Omental fat pad (tissue), 4 donors: ENCODE measurements around the gene C4A. TPM values are rescaled to one million over a fixed set of nuclear protein-coding genes. Genes with fewer than 3 reads are reported as not detected.
A peak's percentile ranks its signal among the peaks of the same experiment; 100 is the strongest.
"Not testable (repeated sequence)": the region's sequence is repeated elsewhere in the genome, so short reads cannot be mapped to it uniquely, and the experiment has no call there.

ENCODE experiments used
- ATAC-seq: fragments of 150-250 bp; one replicate; pipeline ENCODE4 v1.9.1; 2016; ENCODE audit warnings: mild to moderate bottlenecking, moderate library complexity; ENCODE audit not compliant: low FRiP score
- DNase-seq: peaks from one replicate; pipeline ENCODE4 v3.0.0-alpha.2; 2019; ENCODE audit warnings: low spot score
- CTCF ChIP-seq, 3 donors: fragments of 450-650 bp; IDR thresholded peaks; one replicate each; pipeline ENCODE4 v1.5.1; 2016 to 2017; ENCODE audit warnings: antibody characterized with exemption in 3 of 3, mild to moderate bottlenecking in 3 of 3, moderate library complexity in 2 of 3
- total RNA-seq, 4 donors: library from RNA; depleted of rRNA; stranded (reverse); fragments of >200 nt; gene quantifications; one replicate each; pipeline ENCODE4 v1.1.0, GENCODE V29; 2016

Gene C4A
- total RNA-seq, result 100 to 1,000 TPM in 3 of 4 donors, 10 to 100 TPM in 1; 16.6 to 652 (median 239) TPM

DNA sequence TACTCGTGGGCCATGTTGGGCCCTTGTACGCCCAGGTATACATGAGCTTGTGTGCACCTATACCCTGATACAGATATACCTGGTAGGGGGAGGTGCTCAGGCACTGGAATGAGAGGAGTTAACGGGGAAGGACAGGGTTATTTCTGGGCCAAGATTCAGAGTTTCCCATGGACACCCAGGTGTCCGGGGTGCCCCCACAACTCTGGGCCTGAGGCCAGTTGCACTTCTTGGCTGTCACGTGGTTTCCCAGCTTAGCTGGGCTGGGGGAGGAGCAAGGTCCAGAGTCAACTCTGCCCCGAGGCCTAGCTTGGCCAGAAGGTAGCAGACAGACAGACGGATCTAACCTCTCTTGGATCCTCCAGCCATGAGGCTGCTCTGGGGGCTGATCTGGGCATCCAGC lies at the start of gene C4A:
TSS of gene C4A (plus strand) at position 314 of the 400 bp plus-strand sequence. CDS start at position 365, 51 bp downstream.
- ATAC-seq, result peak; percentile 69
- not testable (repeated sequence) for DNase-seq

- ATAC-seq, DNase-seq: not testable (repeated sequence)
Observed at GRCh38 chr6:31932137-31932536, 49.7 kb upstream of the C4A start.

- ATAC-seq (peak; percentile 35), DNase-seq (no peak)
- no peak for TF ChIP-seq CTCF (IDR thresholded peaks at IDR 0.05)
Observed at GRCh38 chr6:31933537-31933936, 48.3 kb upstream of the C4A start.

DNA sequence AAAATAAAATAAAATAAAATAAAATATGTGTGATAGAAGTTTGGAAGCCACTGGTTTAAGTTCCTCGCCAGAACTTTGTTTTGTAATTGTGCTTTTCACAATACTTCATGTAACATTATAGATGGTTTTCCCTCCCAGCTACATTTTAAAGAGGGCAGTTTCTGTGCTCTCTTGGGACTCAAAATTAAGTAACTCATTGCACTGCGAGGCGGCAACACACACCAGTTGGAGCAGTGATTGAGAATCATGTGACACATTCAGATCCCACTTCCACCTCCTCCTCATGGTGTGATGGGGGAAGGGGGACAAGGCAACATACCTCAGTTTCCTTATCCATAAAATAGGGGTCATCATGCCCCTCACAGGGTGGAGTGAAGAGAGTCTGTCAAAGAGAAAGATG lies 46.8 kb upstream of the C4A start:
- ATAC-seq, result no peak
- no peak for TF ChIP-seq CTCF (IDR thresholded peaks at IDR 0.05)
- no peak for DNase-seq

DNA sequence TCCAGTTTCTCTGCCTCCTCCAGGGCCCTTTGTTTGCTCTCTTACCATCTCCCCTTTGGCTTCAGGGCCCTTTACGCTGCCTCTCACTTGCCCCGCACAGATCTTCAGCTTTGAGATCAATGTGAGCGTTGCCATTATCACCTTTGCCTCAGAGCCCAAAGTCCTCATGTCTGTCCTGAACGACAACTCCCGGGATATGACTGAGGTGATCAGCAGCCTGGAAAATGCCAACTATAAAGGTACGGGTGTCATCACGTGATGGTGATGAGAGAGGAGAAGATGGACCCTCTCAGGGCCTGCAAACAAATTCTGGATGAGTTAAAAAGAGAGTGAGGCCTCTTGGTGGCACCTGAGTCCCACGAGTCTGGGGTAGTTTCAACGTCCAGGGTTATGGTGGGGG lies 46.0 kb upstream of the C4A start:
- DNase-seq (no peak), ATAC-seq (no peak)
- TF ChIP-seq CTCF (IDR thresholded peaks at IDR 0.05), result no peak

DNA sequence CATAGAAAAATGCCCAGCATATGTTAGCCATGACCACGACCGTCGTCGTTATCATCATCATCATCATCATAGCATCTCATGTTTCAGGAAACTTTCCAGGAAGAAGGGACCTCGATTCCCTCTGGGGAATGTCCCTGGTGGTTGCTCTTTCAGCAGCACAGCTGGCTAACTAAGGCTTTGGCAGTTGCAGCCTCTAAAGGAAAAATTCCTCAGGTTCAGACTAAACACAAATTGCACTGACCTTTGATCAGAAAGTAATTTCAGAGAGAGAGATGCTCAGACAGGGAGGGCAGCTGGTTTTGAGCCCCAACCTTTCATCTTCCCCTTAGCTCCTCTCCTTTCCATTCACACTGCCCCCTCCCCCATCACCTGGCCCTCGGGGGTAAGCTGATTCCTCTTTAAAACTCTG lies 41.6 kb upstream of the C4A start:
- DNase-seq, result no peak
- no peak for ATAC-seq
- TF ChIP-seq CTCF (IDR thresholded peaks at IDR 0.05), result no peak

DNA sequence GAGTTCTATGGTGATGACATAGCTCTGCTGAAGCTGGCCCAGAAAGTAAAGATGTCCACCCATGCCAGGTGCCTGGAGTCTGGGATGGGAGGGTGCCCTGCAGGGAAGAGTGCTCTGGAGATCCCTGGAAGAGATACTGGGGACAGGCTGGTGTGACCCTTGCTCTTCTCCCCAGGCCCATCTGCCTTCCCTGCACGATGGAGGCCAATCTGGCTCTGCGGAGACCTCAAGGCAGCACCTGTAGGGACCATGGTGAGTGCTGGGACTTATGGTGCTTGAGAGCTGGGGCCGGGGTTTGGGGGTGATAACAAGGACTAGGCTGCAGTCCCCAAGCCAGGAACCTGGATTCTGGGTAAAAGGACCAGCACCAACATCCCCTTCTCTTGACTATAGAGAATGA lies 38.1 kb upstream of the C4A start:
- no peak for TF ChIP-seq CTCF (IDR thresholded peaks at IDR 0.05)
- DNase-seq, result no peak
- ATAC-seq, result no peak

GRCh38 chr6:31945154-31945506 lies 36.7 kb upstream of the C4A start:
- DNase-seq, result no peak
- no peak for TF ChIP-seq CTCF (IDR thresholded peaks at IDR 0.05)
- no peak for ATAC-seq
